Hepatocyte (in vitro differentiated cells): ENCODE results near the gene GAR1. TPM values are rescaled to one million over a fixed set of nuclear protein-coding genes. Genes with fewer than 3 reads are reported as not detected.
A peak's percentile ranks its signal among the peaks of the same experiment; 100 is the strongest.
"Not testable (repeated sequence)": the region's sequence is repeated elsewhere in the genome, so short reads cannot be mapped to it uniquely, and the experiment has no call there.

Source experiments
- DNase-seq: peaks from one replicate; pipeline ENCODE4 v3.0.0-alpha.2; 2016; ENCODE audit warnings: low spot score
- H2AFZ ChIP-seq: fragments of 200-600 bp; sonication (generic); 2 replicates; pipeline ENCODE4 v1.6.0; 2016; ENCODE audit warnings: antibody characterized with exemption, mild to moderate bottlenecking
- H3K27ac ChIP-seq: fragments of 200-600 bp; sonication (generic); 2 replicates; pipeline ENCODE4 v1.5.1; 2016; ENCODE audit warnings: mild to moderate bottlenecking
- H3K27me3 ChIP-seq: fragments of 200-600 bp; sonication (generic); 2 replicates; pipeline ENCODE4 v1.6.1; 2016
- H3K36me3 ChIP-seq: fragments of 200-600 bp; sonication (generic); replicated peaks from 2 replicates; pipeline ENCODE4 v1.5.1; 2016; ENCODE audit warnings: low read depth; ENCODE audit not compliant: insufficient read depth
- H3K4me1 ChIP-seq: fragments of 200-600 bp; sonication (generic); 2 replicates; pipeline ENCODE4 v1.5.1; 2016; ENCODE audit warnings: mild to moderate bottlenecking, moderate library complexity; ENCODE audit not compliant: insufficient read depth
- H3K4me2 ChIP-seq: fragments of 200-600 bp; sonication (generic); 2 replicates; pipeline ENCODE4 v1.6.0; 2016
- H3K4me3 ChIP-seq: fragments of 200-600 bp; sonication (generic); 2 replicates; pipeline ENCODE4 v1.5.1; 2016; ENCODE audit warnings: mild to moderate bottlenecking
- H3K79me2 ChIP-seq: fragments of 200-600 bp; sonication (generic); 2 replicates; pipeline ENCODE4 v1.6.0; 2017; ENCODE audit warnings: mild to moderate bottlenecking
- H3K9me2 ChIP-seq: fragments of 200-600 bp; sonication (generic); replicated peaks from 2 replicates; pipeline ENCODE4 v1.6.0; 2017; ENCODE audit warnings: mild to moderate bottlenecking; ENCODE audit not compliant: insufficient read depth
- H3K9me3 ChIP-seq: fragments of 200-600 bp; sonication (generic); 2 replicates; pipeline ENCODE4 v1.5.1; 2016; ENCODE audit warnings: low read depth, mild to moderate bottlenecking
- H4K20me1 ChIP-seq: fragments of 200-600 bp; sonication (generic); 2 replicates; pipeline ENCODE4 v1.6.0; 2016; ENCODE audit warnings: mild to moderate bottlenecking; ENCODE audit not compliant: insufficient read depth, poor library complexity, severe bottlenecking
- EZH2 ChIP-seq: fragments of 200-600 bp; sonication (generic); IDR thresholded peaks from 2 replicates; pipeline ENCODE4 v1.6.1; 2016; ENCODE audit warnings: antibody characterized with exemption, mild to moderate bottlenecking, borderline replicate concordance
- EZH2phosphoT487 ChIP-seq: fragments of 200-600 bp; sonication (generic); IDR thresholded peaks from one replicate; pipeline ENCODE4 v1.6.1; 2018; ENCODE audit warnings: antibody characterized with exemption, mild to moderate bottlenecking, low read depth, moderate library complexity; ENCODE audit not compliant: unreplicated experiment, severe bottlenecking
- WGBS: methylation state at CpG from one replicate; pipeline ENCODE4 v1.1.6; 2016; ENCODE audit warnings: low lambda C conversion rate; ENCODE audit errors: missing lambda C conversion rate; 5-methylcytosine and 5-hydroxymethylcytosine counted together
- polyA plus RNA-seq: library from polyadenylated mRNA; unstranded; fragments of >200 nt; fragmentation: Nextera tagmentation; extraction: Ambion mirVana; gene quantifications from 2 replicates; pipeline ENCODE4 v1.2.1, GENCODE V29; 2016
- total RNA-seq: library from RNA; depleted of rRNA; stranded (reverse); fragments of >200 nt; gene quantifications from 2 replicates; pipeline ENCODE4 v1.2.3, GENCODE V29; 2014
- TF ChIP-seq, protein P1 (sequence below): fragments of 200-600 bp; sonication (generic); IDR thresholded peaks from 2 replicates; pipeline ENCODE4 v1.5.1; 2016; ENCODE audit warnings: antibody characterized with exemption, mild to moderate bottlenecking; ENCODE audit not compliant: poor library complexity

The GAR1 gene
- total and polyA plus RNA-seq, 2 experiments from 2014 or later = 7.5 to 30.2 TPM

DNA sequence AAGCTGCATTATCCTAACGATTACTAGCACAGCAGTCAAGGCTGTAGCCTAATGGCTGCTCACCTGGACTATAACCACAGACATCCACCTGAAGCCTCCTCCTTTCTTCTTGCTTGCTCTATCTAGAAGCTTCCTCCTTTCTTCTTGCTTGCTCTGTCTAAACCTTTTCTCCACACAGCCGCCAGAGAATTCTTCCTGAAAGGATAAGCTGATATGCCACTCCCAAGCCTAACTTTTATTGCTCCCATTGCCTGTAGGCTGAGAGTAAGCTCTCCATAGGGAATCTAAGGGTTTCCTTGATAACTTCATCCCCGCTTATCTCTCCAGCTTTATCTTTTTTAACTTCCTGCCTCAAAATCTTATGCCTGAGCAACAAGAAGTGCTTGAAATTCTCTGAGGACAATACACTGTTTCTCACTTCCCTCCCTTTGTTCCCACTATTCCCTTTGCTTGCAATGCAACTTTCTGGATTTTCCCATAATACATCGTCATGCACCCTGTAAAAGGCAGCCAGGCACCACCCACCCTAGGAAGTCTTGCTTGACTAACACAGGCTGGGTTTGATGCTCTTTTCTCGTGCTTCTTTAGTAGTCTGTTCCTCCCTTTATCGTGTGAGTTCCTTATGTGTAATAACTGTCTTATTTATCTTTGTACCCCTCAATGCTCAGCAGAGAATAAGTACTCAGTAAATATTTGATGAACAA lies 31.0 kb downstream of the GAR1 start:
- no peaks in the 10 kb centered on the region for H4K20me1 ChIP-seq
- H3K9me2 ChIP-seq = no peaks in the 10 kb centered on the region
- no peaks in the 10 kb centered on the region for H3K79me2 ChIP-seq
- TF ChIP-seq EZH2 (no peak), EZH2phosphoT487 (no peak)
- TF ChIP-seq, protein P1, sequence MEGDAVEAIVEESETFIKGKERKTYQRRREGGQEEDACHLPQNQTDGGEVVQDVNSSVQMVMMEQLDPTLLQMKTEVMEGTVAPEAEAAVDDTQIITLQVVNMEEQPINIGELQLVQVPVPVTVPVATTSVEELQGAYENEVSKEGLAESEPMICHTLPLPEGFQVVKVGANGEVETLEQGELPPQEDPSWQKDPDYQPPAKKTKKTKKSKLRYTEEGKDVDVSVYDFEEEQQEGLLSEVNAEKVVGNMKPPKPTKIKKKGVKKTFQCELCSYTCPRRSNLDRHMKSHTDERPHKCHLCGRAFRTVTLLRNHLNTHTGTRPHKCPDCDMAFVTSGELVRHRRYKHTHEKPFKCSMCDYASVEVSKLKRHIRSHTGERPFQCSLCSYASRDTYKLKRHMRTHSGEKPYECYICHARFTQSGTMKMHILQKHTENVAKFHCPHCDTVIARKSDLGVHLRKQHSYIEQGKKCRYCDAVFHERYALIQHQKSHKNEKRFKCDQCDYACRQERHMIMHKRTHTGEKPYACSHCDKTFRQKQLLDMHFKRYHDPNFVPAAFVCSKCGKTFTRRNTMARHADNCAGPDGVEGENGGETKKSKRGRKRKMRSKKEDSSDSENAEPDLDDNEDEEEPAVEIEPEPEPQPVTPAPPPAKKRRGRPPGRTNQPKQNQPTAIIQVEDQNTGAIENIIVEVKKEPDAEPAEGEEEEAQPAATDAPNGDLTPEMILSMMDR = no peak
- no peak overlapping the region for H3K27ac ChIP-seq
- H2AFZ ChIP-seq = no peak overlapping the region
- no peak overlapping the region for H3K4me3 ChIP-seq
- H3K36me3 ChIP-seq = no peaks in the 10 kb centered on the region
- DNase-seq = peak; percentile 33
- H3K4me1 ChIP-seq = no peaks in the 10 kb centered on the region
- no peaks in the 10 kb centered on the region for H3K9me3 ChIP-seq
- H3K4me2 ChIP-seq = peak overlapping the region; percentile 20
- H3K27me3 ChIP-seq = no peaks in the 10 kb centered on the region
- 34% methylated on average over 6 of the region's 6 CpGs for WGBS

DNA sequence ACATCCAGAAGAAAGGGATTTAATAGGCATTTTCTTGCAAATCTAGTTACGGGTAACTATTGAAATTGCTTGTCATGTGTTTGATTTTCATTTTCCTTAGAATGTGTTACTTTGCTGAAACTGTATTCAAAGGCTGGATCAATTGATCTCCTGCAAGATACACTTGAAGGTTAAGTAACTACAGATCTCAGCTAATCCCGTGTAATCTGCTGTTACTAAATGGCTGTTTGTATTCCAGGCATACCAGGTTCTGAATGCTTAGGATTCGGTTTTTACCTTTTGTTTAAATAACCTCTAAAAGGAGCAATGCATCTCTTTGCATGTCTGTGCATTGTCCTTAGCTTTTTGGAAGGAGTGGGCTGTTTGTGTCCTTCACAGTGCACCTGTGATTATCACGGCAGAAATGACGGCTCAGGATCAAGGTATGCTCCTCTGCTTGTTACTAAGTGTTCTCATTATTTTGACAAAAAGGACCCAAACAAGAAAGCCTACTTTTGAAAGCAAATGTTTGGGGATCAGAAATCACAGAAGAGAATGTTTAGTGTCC lies 32.4 kb downstream of the GAR1 start, which contains the start of gene LRIT3:
Gene LRIT3 (plus strand): TSS at position 212 of the 547 bp plus-strand sequence. CDS start 95 bp downstream, at position 307.
- Histone ChIP-seq H3K9me2 (no peaks in the 10 kb centered on the region), H4K20me1 (no peaks in the 10 kb centered on the region), H3K27me3 (no peaks in the 10 kb centered on the region), H3K4me2 (peak within 1 kb of the TSS; percentile 20), H3K4me1 (no peaks in the 10 kb centered on the region), H3K36me3 (no peaks in the 10 kb centered on the region), H2AFZ (no peak within 1 kb of the TSS), H3K9me3 (no peaks in the 10 kb centered on the region), H3K27ac (no peak within 1 kb of the TSS), H3K79me2 (no peaks in the 10 kb centered on the region), H3K4me3 (no peak within 1 kb of the TSS)
- no peak for TF ChIP-seq EZH2
- DNase-seq = no peak
- WGBS = 41% methylated on average over 5 of the region's 5 CpGs

DNA sequence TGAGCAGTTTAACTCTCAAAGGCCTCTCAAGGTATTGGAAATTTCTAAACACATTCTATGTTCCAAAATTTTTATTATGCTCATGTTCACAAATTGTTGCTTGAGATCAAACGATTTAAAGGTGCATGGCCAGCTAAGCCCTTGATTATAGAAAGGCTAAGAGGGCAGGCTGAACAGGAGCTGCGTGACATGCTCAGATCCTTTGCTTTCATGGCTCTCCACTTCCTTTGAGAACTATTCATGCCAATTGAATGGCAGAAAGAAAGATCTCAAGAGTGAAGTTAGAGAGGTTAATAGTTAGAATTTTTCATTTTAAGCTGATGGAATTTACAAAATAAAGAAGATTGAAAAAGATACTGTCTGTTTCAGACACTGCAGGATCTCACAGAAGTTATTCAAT lies 32.9 kb downstream of the GAR1 start:
- Histone ChIP-seq H3K27ac (no peak overlapping the region), H4K20me1 (no peaks in the 10 kb centered on the region), H3K4me3 (no peak overlapping the region), H3K27me3 (no peaks in the 10 kb centered on the region), H3K36me3 (no peaks in the 10 kb centered on the region), H2AFZ (no peak overlapping the region), H3K4me1 (no peaks in the 10 kb centered on the region), H3K79me2 (no peaks in the 10 kb centered on the region), H3K4me2 (no peak overlapping the region), H3K9me3 (no peaks in the 10 kb centered on the region), H3K9me2 (no peaks in the 10 kb centered on the region)
- TF ChIP-seq, protein P1 = no peak
- no peak for TF ChIP-seq EZH2phosphoT487
- no peak for TF ChIP-seq EZH2
- no peak for DNase-seq
- WGBS = 81% methylated on average over 2 of the region's 2 CpGs

DNA sequence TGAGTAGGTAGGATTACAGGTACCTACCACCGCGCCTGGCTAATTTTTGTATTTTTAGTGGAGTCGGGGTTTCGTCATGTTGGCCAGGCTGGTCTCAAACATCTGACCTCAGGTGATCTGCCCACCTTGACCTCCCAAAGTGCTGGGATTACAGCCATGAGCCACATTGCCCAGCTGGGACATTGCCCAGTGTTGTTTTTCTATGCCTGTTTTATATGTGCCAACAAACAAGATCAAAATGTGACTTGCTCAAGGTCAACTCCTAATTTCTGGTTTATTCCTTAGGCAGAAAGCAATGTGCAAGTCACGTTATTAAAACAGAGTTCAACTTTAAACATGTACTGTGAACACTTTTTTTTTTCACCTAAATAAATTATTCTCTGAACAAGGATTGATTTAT lies 35.0 kb downstream of the GAR1 start:
- Histone ChIP-seq H3K9me3 (no peaks in the 10 kb centered on the region), H3K4me3 (no peak overlapping the region), H3K79me2 (no peaks in the 10 kb centered on the region), H3K9me2 (no peaks in the 10 kb centered on the region), H3K27me3 (no peaks in the 10 kb centered on the region), H4K20me1 (no peaks in the 10 kb centered on the region), H3K4me1 (no peaks in the 10 kb centered on the region), H3K4me2 (no peak overlapping the region), H2AFZ (no peak overlapping the region), H3K36me3 (no peaks in the 10 kb centered on the region), H3K27ac (no peak overlapping the region)
- TF ChIP-seq EZH2phosphoT487 = no peak
- TF ChIP-seq, protein P1 = no peak
- no peak for TF ChIP-seq EZH2
- no peak for DNase-seq
- WGBS = 98% methylated on average over 5 of the region's 5 CpGs

DNA sequence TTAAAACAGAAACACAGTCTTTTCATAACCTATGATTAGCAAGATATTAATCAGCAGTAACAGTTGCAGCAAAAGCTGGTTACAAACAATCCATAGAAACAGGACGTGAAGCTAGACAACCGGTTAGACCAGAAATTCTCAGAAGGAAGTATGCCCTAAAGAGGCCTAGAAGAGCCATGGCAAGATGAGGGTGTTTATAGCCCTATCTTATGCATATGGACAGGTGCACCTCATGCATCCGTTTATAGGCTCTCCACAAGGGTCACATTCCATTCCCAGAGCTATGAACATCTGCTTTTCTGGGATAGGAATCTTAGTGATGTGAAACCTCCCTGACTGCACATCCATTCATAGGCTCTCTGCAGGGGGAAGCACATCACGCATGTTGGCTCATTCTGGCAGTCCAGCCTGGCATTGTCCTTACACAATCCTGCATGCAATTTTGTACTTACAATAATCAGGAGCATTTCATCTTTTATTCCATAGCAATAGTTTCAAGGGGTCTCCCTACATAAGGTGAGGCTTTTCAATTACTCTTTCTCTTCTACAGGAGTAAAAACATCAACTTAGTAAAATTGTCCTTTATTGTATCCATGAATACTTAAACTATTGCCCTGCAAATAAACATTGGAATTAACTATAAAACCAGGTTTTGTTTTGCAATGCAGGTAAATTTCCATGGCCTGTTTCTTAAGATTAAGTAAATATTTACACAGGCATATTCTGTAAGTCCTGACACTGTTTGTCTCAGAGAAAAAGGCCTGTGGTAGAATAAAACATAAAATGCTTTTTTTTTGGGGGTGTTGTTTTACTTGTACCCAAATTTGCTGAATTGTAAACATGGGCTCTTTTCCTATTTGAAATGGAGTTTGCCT lies 44.1 kb downstream of the GAR1 start:
- H3K27ac ChIP-seq, DNase-seq, H3K36me3 ChIP-seq, H3K4me3 ChIP-seq, H3K9me3 ChIP-seq, H3K4me1 ChIP-seq, H2AFZ ChIP-seq, H3K79me2 ChIP-seq, H3K9me2 ChIP-seq, H3K4me2 ChIP-seq, H3K27me3 ChIP-seq, H4K20me1 ChIP-seq: not testable (repeated sequence)
- 88% methylated on average over 4 of the region's 4 CpGs for WGBS
